ENCODE results near the gene NEDD4L.

NEDD4L gene

GRCh38 chr18:58172031-58172430 lies 128.0 kb downstream of the NEDD4L start:
- Histone ChIP-seq H3K4me3 (ENCODE audit: low read depth, low read length) (no peak overlapping the region), H3K27me3 (no peaks in the 10 kb centered on the region), H3K36me3 (no peaks in the 10 kb centered on the region), H3K4me1 (0 out of 2 replicates have a peak, but pooled peaks cover 2% of the 10 kb centered on the region), H3K9me3 (no peaks in the 10 kb centered on the region)
- no peak for DNase-seq
- TF ChIP-seq CTCF (IDR thresholded peaks at IDR 0.05; ENCODE audit: low read depth, low read length) = no peak

GRCh38 chr18:58174285-58174684 lies 130.3 kb downstream of the NEDD4L start:
- Histone ChIP-seq H3K4me1 (0 out of 2 replicates have a peak, but pooled peaks cover 2% of the 10 kb centered on the region), H3K9me3 (no peaks in the 10 kb centered on the region), H3K4me3 (ENCODE audit: low read depth, low read length) (no peak overlapping the region)

GRCh38 chr18:58175122-58175785 lies 131.2 kb downstream of the NEDD4L start:
- no peak for TF ChIP-seq CTCF (IDR thresholded peaks at IDR 0.05; ENCODE audit: low read depth, low read length)
- H3K4me1 ChIP-seq = 0 out of 2 replicates have a peak, but pooled peaks cover 2% of the 10 kb centered on the region
- no peaks in the 10 kb centered on the region for H3K9me3 ChIP-seq
- H3K4me3 ChIP-seq (ENCODE audit: low read depth, low read length) = no peak overlapping the region
- no peaks in the 10 kb centered on the region for H3K27me3 ChIP-seq
- no peaks in the 10 kb centered on the region for H3K36me3 ChIP-seq
- no peak for DNase-seq

More at GRCh38 chr18:58174285-58174684, 130.3 kb downstream of the NEDD4L start:
- Histone ChIP-seq H3K36me3 (no peaks in the 10 kb centered on the region), H3K27me3 (no peaks in the 10 kb centered on the region)
- no peak for TF ChIP-seq CTCF (IDR thresholded peaks at IDR 0.05; ENCODE audit: low read depth, low read length)
- no peak for DNase-seq

- H3K36me3 ChIP-seq = no peaks in the 10 kb centered on the region
- H3K4me3 ChIP-seq (ENCODE audit: low read depth, low read length) = no peak overlapping the region
- 0 out of 2 replicates have a peak, but pooled peaks cover 2% of the 10 kb centered on the region for H3K4me1 ChIP-seq
- H3K27me3 ChIP-seq = no peaks in the 10 kb centered on the region
- TF ChIP-seq CTCF (IDR thresholded peaks at IDR 0.05; ENCODE audit: low read depth, low read length) = no peak
- DNase-seq = no peak
- H3K9me3 ChIP-seq = no peaks in the 10 kb centered on the region
Measured at GRCh38 chr18:58175786-58176176, 131.8 kb downstream of the NEDD4L start.

- no peak for TF ChIP-seq CTCF (IDR thresholded peaks at IDR 0.05; ENCODE audit: low read depth, low read length)
- no peaks in the 10 kb centered on the region for H3K9me3 ChIP-seq
- H3K4me1 ChIP-seq = 0 out of 2 replicates have a peak, but pooled peaks cover 2% of the 10 kb centered on the region
- no peaks in the 10 kb centered on the region for H3K36me3 ChIP-seq
- H3K27me3 ChIP-seq = no peaks in the 10 kb centered on the region
- no peak overlapping the region for H3K4me3 ChIP-seq (ENCODE audit: low read depth, low read length)
- no peak for DNase-seq
Measured at GRCh38 chr18:58177004-58177717, 133.1 kb downstream of the NEDD4L start.
